NCI-H345 (cell line): ENCODE measurements around the gene RNF113B.

Experiments
- DNase-seq: peaks from one replicate; lab custom pipeline; 2025; lab: John Stamatoyannopoulos, UW

Gene RNF113B

GRCh38 chr13:98176777-98177608, at the start of gene RNF113B:
Gene RNF113B, minus strand, starts transcription at chr13:98177269. Its CDS starts 33 bp downstream, at chr13:98177236.
- no peak for DNase-seq

- no peak for DNase-seq
Observed at GRCh38 chr13:98226496-98226895, 49.4 kb upstream of the RNF113B start.

- DNase-seq, result no peak
Observed at GRCh38 chr13:98225036-98225940, 48.2 kb upstream of the RNF113B start.

- no peak for DNase-seq
Observed at GRCh38 chr13:98224557-98224956, 47.5 kb upstream of the RNF113B start.

- no peak for DNase-seq
Observed at GRCh38 chr13:98223741-98224140, 46.7 kb upstream of the RNF113B start.

GRCh38 chr13:98222816-98223215, 45.7 kb upstream of the RNF113B start:
- no peak for DNase-seq

- DNase-seq, result peak; percentile 3
Observed at GRCh38 chr13:98222081-98222554, 45.0 kb upstream of the RNF113B start.

GRCh38 chr13:98221234-98221633, 44.2 kb upstream of the RNF113B start:
- DNase-seq, result no peak

- no peak for DNase-seq
Observed at GRCh38 chr13:98220271-98220791, 43.3 kb upstream of the RNF113B start.

GRCh38 chr13:98219685-98220084, 42.6 kb upstream of the RNF113B start:
- DNase-seq, result no peak

- DNase-seq, result no peak
Observed at GRCh38 chr13:98217597-98217996, 40.5 kb upstream of the RNF113B start.

GRCh38 chr13:98216711-98217285, 39.7 kb upstream of the RNF113B start:
- DNase-seq, result peak; percentile 44

GRCh38 chr13:98216135-98216565, 39.1 kb upstream of the RNF113B start:
- peak; percentile 43 for DNase-seq

GRCh38 chr13:98215508-98215907, 38.4 kb upstream of the RNF113B start:
- DNase-seq, result no peak

GRCh38 chr13:98214707-98215106, 37.6 kb upstream of the RNF113B start:
- no peak for DNase-seq

- no peak for DNase-seq
Observed at GRCh38 chr13:98214008-98214643, 37.1 kb upstream of the RNF113B start.

- no peak for DNase-seq
Observed at GRCh38 chr13:98213354-98213753, 36.3 kb upstream of the RNF113B start.

- no peak for DNase-seq
Observed at GRCh38 chr13:98212763-98213162, 35.7 kb upstream of the RNF113B start.

- no peak for DNase-seq
Observed at GRCh38 chr13:98208606-98209005, 31.5 kb upstream of the RNF113B start.

- DNase-seq, result no peak
Observed at GRCh38 chr13:98207416-98207815, 30.3 kb upstream of the RNF113B start.

- DNase-seq, result no peak
Observed at GRCh38 chr13:98206946-98207345, 29.9 kb upstream of the RNF113B start.

- no peak for DNase-seq
Observed at GRCh38 chr13:98204546-98204945, 27.5 kb upstream of the RNF113B start.
